PFSK-1 (cell line): ENCODE data around the gene CST9.

ENCODE experiments used
- SIN3A ChIP-seq: IDR thresholded peaks from 2 replicates; pipeline ENCODE4 v1.6.1; 2012; ENCODE audit warnings: mild to moderate bottlenecking, low read length, moderate library complexity, borderline replicate concordance; ENCODE audit not compliant: insufficient read depth
- TAF1 ChIP-seq: IDR thresholded peaks from 2 replicates; pipeline ENCODE4 v1.6.1; 2012; ENCODE audit warnings: low read length, control low read depth, borderline replicate concordance; ENCODE audit not compliant: insufficient read depth

DNA sequence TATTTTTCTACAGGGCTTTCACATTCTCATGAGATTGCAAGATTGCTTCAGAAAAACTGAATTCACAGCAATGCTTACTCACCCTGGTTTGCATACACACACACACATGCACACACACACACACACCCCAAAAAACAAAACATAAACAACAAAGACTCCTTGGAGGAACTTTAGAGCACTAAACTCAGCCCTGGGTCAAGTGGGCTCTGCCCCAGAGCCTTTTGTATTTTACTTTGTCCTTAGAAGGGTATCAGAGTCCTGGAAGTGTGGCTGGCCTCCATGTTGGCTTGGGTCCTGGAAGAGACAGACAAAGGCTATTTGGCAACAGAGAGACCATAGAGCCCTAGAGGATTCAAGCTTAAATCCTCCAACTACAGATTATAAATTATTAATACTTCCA, 8.0 kb upstream of the CST9 start:
- TF ChIP-seq TAF1 (no peak), SIN3A (no peak)
